Progenitor cell of endocrine pancreas (in vitro differentiated cells): ENCODE measurements around the gene SIPA1L3. TPM values are rescaled to one million over a fixed set of nuclear protein-coding genes. Genes with fewer than 3 reads are reported as not detected.
A peak's percentile ranks its signal among the peaks of the same experiment; 100 is the strongest.

Experiments used
- DNase-seq: peaks from one replicate; pipeline ENCODE4 v3.0.0; 2021; ENCODE audit warnings: low spot score; ENCODE audit not compliant: unreplicated experiment
- H3K27ac Mint-ChIP-seq: 2 replicates; pipeline ENCODE4 v1.8.0; 2021; ENCODE audit warnings: mild to moderate bottlenecking, moderate library complexity, mixed read lengths
- H3K27me3 Mint-ChIP-seq: 2 replicates; pipeline ENCODE4 v1.8.0; 2021; ENCODE audit warnings: mixed read lengths
- H3K36me3 Mint-ChIP-seq: 2 replicates; pipeline ENCODE4 v1.8.0; 2022; ENCODE audit warnings: mixed read lengths; ENCODE audit not compliant: insufficient read depth
- H3K4me1 Mint-ChIP-seq: 2 replicates; pipeline ENCODE4 v1.8.0; 2021; ENCODE audit warnings: low read depth, mixed read lengths
- H3K4me3 Mint-ChIP-seq: 2 replicates; pipeline ENCODE4 v1.8.0; 2021; ENCODE audit warnings: low read depth, mild to moderate bottlenecking, moderate library complexity, mixed read lengths
- H3K9me3 Mint-ChIP-seq: 2 replicates; pipeline ENCODE4 v1.8.0; 2021; ENCODE audit warnings: low read depth, mixed read lengths
- CTCF ChIP-seq: fragments of 200-600 bp; sonication (generic); IDR thresholded peaks from one replicate; pipeline ENCODE4 v1.5.0; 2021; ENCODE audit warnings: antibody characterized with exemption, mild to moderate bottlenecking; ENCODE audit not compliant: unreplicated experiment
- total RNA-seq: library from RNA; stranded (reverse); gene quantifications from 2 replicates; pipeline ENCODE4 v1.2.1, GENCODE V29; 2021

Gene SIPA1L3
- total RNA-seq, 1 donor from 2014 or later = 132 TPM

DNA sequence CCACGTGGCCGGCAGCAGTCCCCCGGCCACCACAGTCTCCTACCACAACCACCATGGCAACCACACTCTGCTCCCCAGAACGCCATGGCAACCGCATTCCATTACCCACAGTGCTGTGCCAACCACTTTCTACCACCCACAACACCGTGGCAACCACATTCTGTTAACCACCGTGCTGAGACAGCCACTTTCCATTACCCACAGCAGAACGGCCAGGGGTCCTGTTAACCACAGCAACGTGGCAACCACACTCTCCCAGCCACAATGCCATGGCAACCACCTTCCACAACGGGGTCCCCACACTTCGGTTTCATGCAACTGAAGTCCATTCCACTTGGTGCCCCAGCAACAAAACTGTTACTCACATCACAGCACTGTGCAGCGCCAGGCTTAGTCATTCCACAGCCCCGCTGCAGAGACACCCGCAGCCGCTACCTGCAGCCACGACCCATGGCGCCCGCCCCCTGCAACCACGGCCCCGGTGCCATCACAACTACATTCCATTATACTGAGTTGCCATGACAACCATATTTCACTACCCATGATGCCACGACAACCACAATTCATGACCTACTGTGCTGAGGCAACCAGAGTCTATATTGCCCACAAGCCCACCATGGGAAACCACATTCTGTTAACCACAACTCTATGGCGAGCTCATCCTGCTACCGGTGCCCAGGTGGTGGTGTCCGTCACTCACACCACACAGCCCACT lies 307.1 kb downstream of the SIPA1L3 start:
- H3K4me3 Mint-ChIP-seq = no peak overlapping the region
- no peak overlapping the region for H3K27ac Mint-ChIP-seq
- peaks cover 7% of the 10 kb centered on the region for H3K36me3 Mint-ChIP-seq
- TF ChIP-seq CTCF = no peak
- DNase-seq = no peak
- peaks cover 18% of the 10 kb centered on the region for H3K27me3 Mint-ChIP-seq
- H3K9me3 Mint-ChIP-seq = no peaks in the 10 kb centered on the region
- H3K4me1 Mint-ChIP-seq = peaks cover 12% of the 10 kb centered on the region

DNA sequence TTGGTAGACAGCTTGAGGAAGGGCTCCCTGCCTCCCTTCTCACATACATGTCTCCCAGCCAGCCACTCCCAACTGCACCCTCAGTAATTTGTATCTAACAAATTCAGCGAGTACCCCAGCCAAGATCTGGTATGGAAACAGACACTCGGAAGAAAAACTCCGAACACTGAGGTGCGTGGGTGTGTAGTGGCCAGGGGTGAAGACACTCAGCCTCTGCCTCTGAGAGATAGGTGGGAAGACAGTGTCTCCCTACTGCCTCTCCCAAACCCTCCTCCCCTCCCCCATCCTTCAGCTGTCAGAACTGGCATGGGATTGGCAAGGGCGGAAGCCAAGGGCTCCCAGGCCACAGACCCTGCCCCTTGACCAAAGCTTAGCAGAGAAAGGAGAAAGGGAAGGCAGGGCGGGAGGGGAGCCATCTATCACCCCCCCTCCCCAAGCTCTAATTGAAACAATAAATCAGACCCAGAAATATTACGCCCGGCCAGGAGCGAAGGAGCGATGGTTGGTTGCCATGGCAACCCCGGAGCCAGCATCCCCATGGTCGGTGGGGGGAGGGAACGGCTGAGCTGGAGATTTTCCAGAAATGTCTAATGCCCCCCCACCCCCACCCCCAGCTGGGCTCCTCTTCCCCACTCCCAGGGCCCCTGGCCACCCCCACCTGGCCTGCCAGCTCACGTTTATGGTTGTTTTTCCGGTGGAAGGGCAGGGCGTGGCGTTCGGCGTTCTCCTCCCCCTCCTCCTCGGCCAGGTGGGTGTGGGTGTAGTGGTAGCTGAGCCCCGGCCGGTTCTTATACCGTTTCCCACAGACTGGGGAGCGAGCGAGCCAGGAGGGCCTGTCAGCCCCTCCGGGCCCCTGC lies 310.0 kb downstream of the SIPA1L3 start:
- H3K4me3 Mint-ChIP-seq = no peak overlapping the region
- H3K27me3 Mint-ChIP-seq = peaks cover 3% of the 10 kb centered on the region
- no peak for TF ChIP-seq CTCF
- DNase-seq = no peak
- peaks cover 5% of the 10 kb centered on the region for H3K36me3 Mint-ChIP-seq
- no peaks in the 10 kb centered on the region for H3K9me3 Mint-ChIP-seq
- H3K4me1 Mint-ChIP-seq = peaks cover 1% of the 10 kb centered on the region
- no peak overlapping the region for H3K27ac Mint-ChIP-seq

DNA sequence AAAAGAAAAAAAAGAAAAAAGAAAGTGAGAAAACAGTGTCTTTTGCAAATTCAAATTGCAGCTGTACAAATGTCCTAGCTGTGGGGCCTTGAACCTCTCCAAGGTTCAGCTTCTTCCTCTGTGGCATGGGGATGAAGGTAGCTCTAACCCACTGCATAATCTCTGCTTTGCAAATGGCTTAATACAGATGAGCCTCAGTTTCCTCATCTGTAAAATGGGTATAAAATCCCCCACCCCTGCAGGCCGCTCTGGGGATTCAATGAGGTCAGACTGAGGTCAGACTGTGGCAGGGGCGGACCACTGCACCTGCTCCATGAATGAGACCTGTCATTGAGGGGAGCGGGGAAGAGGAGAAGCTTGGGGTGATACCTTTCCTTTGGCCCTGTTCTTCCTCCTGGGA lies 311.2 kb downstream of the SIPA1L3 start:
- H3K27me3 Mint-ChIP-seq = peaks cover 9% of the 10 kb centered on the region
- no peak for TF ChIP-seq CTCF
- DNase-seq = no peak
- no peak overlapping the region for H3K4me3 Mint-ChIP-seq
- peaks cover 5% of the 10 kb centered on the region for H3K36me3 Mint-ChIP-seq
- H3K9me3 Mint-ChIP-seq = no peaks in the 10 kb centered on the region
- H3K4me1 Mint-ChIP-seq = peaks cover 3% of the 10 kb centered on the region
- peak overlapping the region; percentile 29 for H3K27ac Mint-ChIP-seq

DNA sequence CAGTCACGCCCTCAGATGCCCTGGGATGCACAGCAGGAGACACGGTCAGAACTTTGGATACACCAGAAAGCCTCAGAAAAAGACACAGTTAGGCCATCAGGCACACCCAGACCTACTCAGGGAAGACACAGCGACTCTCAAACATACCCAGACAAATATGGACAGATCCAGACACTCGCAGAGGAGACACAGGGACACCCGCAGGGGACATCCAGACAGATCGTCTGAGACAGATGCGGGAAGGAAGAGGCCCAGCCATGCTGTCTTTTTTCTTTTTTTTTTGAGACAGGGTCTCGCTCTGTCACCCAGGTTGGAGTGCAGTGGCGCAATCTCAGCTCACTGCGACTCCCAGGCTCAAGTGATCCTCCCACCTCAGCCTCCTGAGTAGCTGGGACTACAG lies 312.2 kb downstream of the SIPA1L3 start:
- H3K36me3 Mint-ChIP-seq = peaks cover 4% of the 10 kb centered on the region
- TF ChIP-seq CTCF = no peak
- peaks cover 13% of the 10 kb centered on the region for H3K27me3 Mint-ChIP-seq
- H3K4me3 Mint-ChIP-seq = no peak overlapping the region
- no peak overlapping the region for H3K27ac Mint-ChIP-seq
- peaks cover 5% of the 10 kb centered on the region for H3K4me1 Mint-ChIP-seq
- no peaks in the 10 kb centered on the region for H3K9me3 Mint-ChIP-seq
- DNase-seq = no peak

DNA sequence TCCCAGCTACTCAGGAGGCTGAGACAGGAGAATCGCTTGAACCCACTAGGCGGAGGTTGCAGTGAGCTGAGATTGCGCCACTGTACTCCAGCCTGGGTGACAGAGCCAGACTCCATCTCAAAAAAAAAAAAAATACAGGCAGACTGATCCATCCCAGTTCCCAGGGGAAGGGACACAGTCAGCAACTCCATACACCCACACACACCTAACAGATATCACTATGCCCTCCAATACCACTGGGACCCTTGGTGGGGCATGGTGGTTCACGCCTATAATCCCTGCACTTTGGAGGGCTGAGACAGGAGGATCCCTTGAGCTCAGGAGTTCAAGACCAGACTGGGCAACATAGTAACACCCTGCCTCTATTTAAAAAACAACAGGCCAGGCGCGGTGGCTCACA lies 314.4 kb downstream of the SIPA1L3 start:
- no peak for DNase-seq
- peaks cover 3% of the 10 kb centered on the region for H3K36me3 Mint-ChIP-seq
- no peaks in the 10 kb centered on the region for H3K9me3 Mint-ChIP-seq
- H3K4me1 Mint-ChIP-seq = peaks cover 8% of the 10 kb centered on the region
- no peak for TF ChIP-seq CTCF
- H3K27ac Mint-ChIP-seq = no peak overlapping the region
- H3K27me3 Mint-ChIP-seq = peaks cover 17% of the 10 kb centered on the region
- no peak overlapping the region for H3K4me3 Mint-ChIP-seq
